Suprapubic skin (tissue), 3 donors: ENCODE data around the gene C3orf80.

Experiments used
- CTCF ChIP-seq, 2 donors: fragments of 200-600 bp in 1 of 2; fragments of 450-650 bp in 1 of 2; sonication (generic) in 1 of 2; IDR thresholded peaks; one replicate each; pipeline ENCODE4 v1.5.1; 2016 to 2019; ENCODE audit warnings: antibody characterized with exemption in 2 of 2, mild to moderate bottlenecking in 1 of 2, moderate library complexity in 1 of 2
- EP300 ChIP-seq: sonication (generic); formaldehyde crosslinking; IDR thresholded peaks from one replicate; pipeline ENCODE4 v1.6.1; 2017; ENCODE audit warnings: antibody characterized with exemption
- POLR2A ChIP-seq, 2 donors: fragments of 450-650 bp; IDR thresholded peaks; one replicate each; pipeline ENCODE4 v1.6.1; 2017; ENCODE audit warnings: antibody characterized with exemption in 2 of 2, mild to moderate bottlenecking in 2 of 2, moderate library complexity in 2 of 2

GRCh38 chr3:160260587-160261270 is 35.5 kb downstream of the C3orf80 start:
- TF ChIP-seq CTCF (IDR thresholded peaks at IDR 0.05) (no peak), EP300 (no peak), POLR2A (IDR thresholded peaks at IDR 0.05) (no peak)
